PC-9 (cell line): ENCODE results near the gene MORN4.
"Not testable (repeated sequence)": the region's sequence is repeated elsewhere in the genome, so short reads cannot be mapped to it uniquely, and the experiment has no call there.

Source experiments
- EZH2 ChIP-seq: fragments of 200-600 bp; sonication (generic); IDR thresholded peaks from 2 replicates; pipeline ENCODE4 v1.8.0; 2017; ENCODE audit warnings: antibody characterized with exemption, low read depth
- TF ChIP-seq, protein P1 (sequence below): fragments of 200-600 bp; sonication (generic); conservative IDR thresholded peaks from 2 replicates; pipeline ENCODE4 v1.6.1; 2017; ENCODE audit warnings: mixed run types, antibody characterized with exemption, mild to moderate bottlenecking, moderate library complexity

- TF ChIP-seq, protein P1, sequence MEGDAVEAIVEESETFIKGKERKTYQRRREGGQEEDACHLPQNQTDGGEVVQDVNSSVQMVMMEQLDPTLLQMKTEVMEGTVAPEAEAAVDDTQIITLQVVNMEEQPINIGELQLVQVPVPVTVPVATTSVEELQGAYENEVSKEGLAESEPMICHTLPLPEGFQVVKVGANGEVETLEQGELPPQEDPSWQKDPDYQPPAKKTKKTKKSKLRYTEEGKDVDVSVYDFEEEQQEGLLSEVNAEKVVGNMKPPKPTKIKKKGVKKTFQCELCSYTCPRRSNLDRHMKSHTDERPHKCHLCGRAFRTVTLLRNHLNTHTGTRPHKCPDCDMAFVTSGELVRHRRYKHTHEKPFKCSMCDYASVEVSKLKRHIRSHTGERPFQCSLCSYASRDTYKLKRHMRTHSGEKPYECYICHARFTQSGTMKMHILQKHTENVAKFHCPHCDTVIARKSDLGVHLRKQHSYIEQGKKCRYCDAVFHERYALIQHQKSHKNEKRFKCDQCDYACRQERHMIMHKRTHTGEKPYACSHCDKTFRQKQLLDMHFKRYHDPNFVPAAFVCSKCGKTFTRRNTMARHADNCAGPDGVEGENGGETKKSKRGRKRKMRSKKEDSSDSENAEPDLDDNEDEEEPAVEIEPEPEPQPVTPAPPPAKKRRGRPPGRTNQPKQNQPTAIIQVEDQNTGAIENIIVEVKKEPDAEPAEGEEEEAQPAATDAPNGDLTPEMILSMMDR: not testable (repeated sequence)
- TF ChIP-seq EZH2: not testable (repeated sequence)
Observed at GRCh38 chr10:97576487-97576886, 56.8 kb downstream of the MORN4 start.
